Endothelial cell of umbilical vein (primary cell): Measurements from ENCODE around the gene DENND4C. TPM values are rescaled to one million over a fixed set of nuclear protein-coding genes. Genes with fewer than 3 reads are reported as not detected.

ENCODE experiments used
- BruUV-seq: library from RNA; stranded (reverse); fragments of 400-500 nt; replicated peaks from 2 replicates; lab custom pipeline; 2021; lab: Mats Ljungman, UMichigan
- CTCF ChIA-PET: fragments of 300-600, 350-600 bp; sonication (Branson Sonifier 250); formaldehyde crosslinking; loops from one replicate; lab custom pipeline; 2021; ENCODE audit warnings: antibody characterized with exemption, inconsistent platforms; lab: Charles Lee
- POLR2A ChIA-PET: fragments of 300-600, 350-600 bp; sonication (Branson Sonifier 250); formaldehyde crosslinking; loops from one replicate; lab custom pipeline; 2021; ENCODE audit warnings: antibody characterized with exemption, inconsistent platforms; lab: Charles Lee
- DNase-seq: peaks from one replicate; pipeline ENCODE4 v3.0.0-alpha.2; 2011; ENCODE audit warnings: low read depth, low spot score
- FAIRE-seq: peaks from 2 replicates; lab custom pipeline; 2011; peaks lifted over from hg19 to GRCh38; lab: Jason Lieb, UNC
- H2AFZ ChIP-seq: 2 replicates; pipeline ENCODE4 v1.6.0; 2012; ENCODE audit warnings: low read depth, low read length, control low read depth, inconsistent platforms
- H3K27ac ChIP-seq: 2 replicates; pipeline ENCODE4 v1.5.1; 2011; ENCODE audit warnings: low read depth, mild to moderate bottlenecking, control low read depth, low read length, moderate library complexity; ENCODE audit not compliant: insufficient read depth
- H3K27me3 ChIP-seq, 2 experiments: 2 replicates each; pipeline versions ENCODE4 v1.6.0 to v1.6.1; 2011; ENCODE audit warnings: low read length in 2 of 2, mixed read lengths in 1 of 2; ENCODE audit not compliant: control insufficient read depth in 2 of 2, insufficient read depth in 2 of 2
- H3K36me3 ChIP-seq, 2 experiments: 2 replicates in 1 of 2; 3 replicates in 1 of 2; pipeline ENCODE4 v1.5.1; 2011; ENCODE audit warnings: low read length in 2 of 2, mild to moderate bottlenecking in 1 of 2, moderate library complexity in 1 of 2; ENCODE audit not compliant: control insufficient read depth in 2 of 2, insufficient read depth in 2 of 2; ENCODE audit errors: extremely low read depth in 1 of 2
- H3K4me1 ChIP-seq: 3 replicates; pipeline ENCODE4 v1.5.1; 2011; ENCODE audit warnings: mild to moderate bottlenecking, low read length; ENCODE audit not compliant: control insufficient read depth, insufficient read depth; ENCODE audit errors: extremely low read depth
- H3K4me2 ChIP-seq: 2 replicates; pipeline ENCODE4 v1.6.1; 2011; ENCODE audit warnings: low read length, control low read depth, mixed read lengths; ENCODE audit not compliant: insufficient read depth
- H3K4me3 ChIP-seq, 3 experiments: fragments of 200-600 bp in 1 of 3; sonication (generic), shearing (Covaris generic) in 1 of 3; replicated peaks in 1 of 3; 2 replicates each; pipeline ENCODE4 v1.5.1; 2011 to 2016; ENCODE audit warnings: control low read depth in 3 of 3, low read length in 3 of 3, mild to moderate bottlenecking in 2 of 3, inconsistent platforms in 1 of 3, low read depth in 1 of 3, moderate library complexity in 1 of 3; ENCODE audit not compliant: insufficient read depth in 1 of 3
- H3K79me2 ChIP-seq: 2 replicates; pipeline ENCODE4 v1.6.0; 2012; ENCODE audit warnings: low read length, inconsistent platforms; ENCODE audit not compliant: control insufficient read depth, insufficient read depth
- H3K9ac ChIP-seq: replicated peaks from 2 replicates; pipeline ENCODE3; 2011; ENCODE audit warnings: low read length, control low read depth; ENCODE audit not compliant: insufficient read depth; ENCODE audit errors: extremely low read depth
- H3K9me1 ChIP-seq: replicated peaks from 3 replicates; pipeline ENCODE4 v1.6.0; 2011; ENCODE audit warnings: mild to moderate bottlenecking, low read length; ENCODE audit not compliant: control insufficient read depth, insufficient read depth; ENCODE audit errors: extremely low read depth
- H3K9me3 ChIP-seq: replicated peaks from 2 replicates; pipeline ENCODE4 v1.5.1; 2012; ENCODE audit warnings: low read length, inconsistent platforms; ENCODE audit not compliant: control insufficient read depth, insufficient read depth
- H4K20me1 ChIP-seq: replicated peaks from 2 replicates; pipeline ENCODE3; 2011; ENCODE audit warnings: mild to moderate bottlenecking, low read length; ENCODE audit not compliant: control insufficient read depth, insufficient read depth; ENCODE audit errors: extremely low read depth
- CTCF ChIP-seq, 2 donors: IDR thresholded peaks; 1 replicate in 1 of 2; 2 replicates in 1 of 2; pipeline ENCODE4 v1.5.1; 2011; ENCODE audit warnings: low read length in 2 of 2, mild to moderate bottlenecking in 2 of 2, moderate library complexity in 2 of 2, control low read depth in 1 of 2, inconsistent platforms in 1 of 2, low read depth in 1 of 2; ENCODE audit not compliant: insufficient read depth in 1 of 2; ENCODE audit errors: extremely low read depth in 1 of 2
- EZH2 ChIP-seq: IDR thresholded peaks from 2 replicates; pipeline ENCODE4 v1.6.1; 2012; ENCODE audit warnings: borderline replicate concordance, low read depth, mild to moderate bottlenecking, moderate library complexity, low read length, inconsistent platforms; ENCODE audit not compliant: severe bottlenecking
- FOS ChIP-seq: IDR thresholded peaks from 2 replicates; pipeline ENCODE4 v1.6.1; 2011; ENCODE audit warnings: mild to moderate bottlenecking, low read length, moderate library complexity, borderline replicate concordance; ENCODE audit not compliant: insufficient read depth
- GATA2 ChIP-seq: IDR thresholded peaks from 2 replicates; pipeline ENCODE4 v1.7.0; 2011; ENCODE audit warnings: low read depth, mild to moderate bottlenecking, moderate library complexity, mixed read lengths, low read length; ENCODE audit not compliant: insufficient read length, insufficient read depth
- JUN ChIP-seq: IDR thresholded peaks from 2 replicates; pipeline ENCODE4 v1.6.1; 2011; ENCODE audit warnings: borderline replicate concordance, low read depth; ENCODE audit not compliant: insufficient read length, insufficient read depth
- MAX ChIP-seq: IDR thresholded peaks from 2 replicates; pipeline ENCODE4 v1.6.1; 2011; ENCODE audit not compliant: insufficient read depth, insufficient read length
- MYC ChIP-seq: IDR thresholded peaks from one replicate; pipeline ENCODE4 v1.6.1; 2011; ENCODE audit warnings: mild to moderate bottlenecking, low read depth, low read length
- POLR2A ChIP-seq: IDR thresholded peaks from 2 replicates; pipeline ENCODE4 v1.6.1; 2012; ENCODE audit warnings: low read depth, mild to moderate bottlenecking, control low read depth, low read length
- POLR2AphosphoS5 ChIP-seq: IDR thresholded peaks from 2 replicates; pipeline ENCODE4 v1.6.1; 2012; ENCODE audit warnings: low read depth, mild to moderate bottlenecking, control low read depth, low read length, moderate library complexity; ENCODE audit not compliant: insufficient read depth
- dilution Hi-C: fragments of 300-500 bp; cut with MboI; formaldehyde crosslinking; loops from one replicate; pipeline ENCODE4 v1.15.0; 2019; ENCODE audit warnings: low sequenced_read_pairs; ENCODE audit not compliant: extremely low pct_ligation_motif_present
- intact Hi-C: fragments of 100-400 bp; cut with micrococcal nuclease; formaldehyde crosslinking; loops from one replicate; pipeline ENCODE4 v1.10.0; 2022
- polyA plus RNA-seq, 4 experiments: library from polyadenylated mRNA; depleted of rRNA in 3 of 4; stranded (reverse) in 3 of 4; unstranded in 1 of 4; fragments of >200 nt; gene quantifications; 2 replicates each; pipeline versions ENCODE4 v1.2.1 to v1.2.3, GENCODE V29; 2011 to 2012; ENCODE audit warnings: missing spikeins in 1 of 4
- total RNA-seq: library from RNA; stranded (reverse); gene quantifications from 2 replicates; pipeline ENCODE4 v1.2.3, GENCODE V29; 2021

Gene DENND4C
- total and polyA plus RNA-seq, 2 donors (not counting 3 experiments of a cell fraction or from before 2014, with no cell fraction given), result 9.6 to 36.8 TPM

- CTCF ChIA-PET, result interaction anchor here (0.9 to 1.0 kb wide), 2 partner anchors 23 to 48 kb away, joined by 3 to 4 read pairs; no protein-coding TSS in a partner anchor
- intact Hi-C loops, result no loop called here
- H3K4me3 ChIP-seq, result no peak overlapping the region
- POLR2A ChIA-PET, result no interaction called here
- no peaks in the 10 kb centered on the region for H3K27me3 ChIP-seq
- DNase-seq (no peak), FAIRE-seq (no peak)
- no peak overlapping the region for H3K4me2 ChIP-seq
- no peaks in the 10 kb centered on the region for H3K36me3 ChIP-seq
- H3K9me3 ChIP-seq, result no peaks in the 10 kb centered on the region
- dilution Hi-C loops, result no loop called here
- no peaks in the 10 kb centered on the region for H4K20me1 ChIP-seq
- TF ChIP-seq FOS (no peak), POLR2A (no peak), JUN (no peak), EZH2 (no peak), MAX (no peak), GATA2 (no peak), CTCF (IDR thresholded peaks at IDR 0.05; ENCODE audit: extremely low read depth in 1 of 2, insufficient read depth in 1 of 2, low read depth in 1 of 2, low read length in 2 of 2) (no peak), MYC (no peak), POLR2AphosphoS5 (no peak)
- no peak overlapping the region for H3K9ac ChIP-seq
- no TSS peak for BruUV-seq
- no peaks in the 10 kb centered on the region for H3K9me1 ChIP-seq
- no peaks in the 10 kb centered on the region for H3K79me2 ChIP-seq
- no peak overlapping the region for H3K27ac ChIP-seq
- H3K4me1 ChIP-seq, result peaks cover 5% of the 10 kb centered on the region
- no peak overlapping the region for H2AFZ ChIP-seq
Observed at GRCh38 chr9:19416143-19416542, 185.7 kb downstream of the DENND4C start.
